CD8-positive, alpha-beta memory T cell (primary cell): ENCODE data around the gene UBIAD1. TPM values are rescaled to one million over a fixed set of nuclear protein-coding genes. Genes with fewer than 3 reads are reported as not detected.

Experiments used
- CTCF ChIA-PET: fragments of 350-600 bp; sonication (Branson Sonifier 250); formaldehyde crosslinking; loops from one replicate; lab custom pipeline; 2021; ENCODE audit warnings: antibody characterized with exemption; lab: Charles Lee
- POLR2A ChIA-PET: fragments of 350-600 bp; sonication (Branson Sonifier 250); formaldehyde crosslinking; loops from one replicate; lab custom pipeline; 2021; ENCODE audit warnings: antibody characterized with exemption; lab: Charles Lee
- DNase-seq, 5 donors: peaks; one replicate each; pipeline versions ENCODE4 v3.0.0 to v3.0.0-alpha.2; 2020 to 2022; ENCODE audit warnings: mixed read lengths in 1 of 5
- H3K27ac ChIP-seq: one replicate; pipeline ENCODE4 v1.7.0; 2013; ENCODE audit warnings: low read depth, mild to moderate bottlenecking, low read length, moderate library complexity
- H3K27me3 ChIP-seq: 2 replicates; pipeline ENCODE4 v1.7.0; 2013; ENCODE audit warnings: low read length, mild to moderate bottlenecking; ENCODE audit not compliant: insufficient read depth, poor library complexity, severe bottlenecking
- H3K36me3 ChIP-seq: 2 replicates; pipeline ENCODE4 v1.7.0; 2013; ENCODE audit warnings: mild to moderate bottlenecking, low read length, moderate library complexity; ENCODE audit not compliant: insufficient read depth
- H3K4me1 ChIP-seq: 2 replicates; pipeline ENCODE4 v1.7.0; 2013; ENCODE audit warnings: mild to moderate bottlenecking, low read length, moderate library complexity; ENCODE audit not compliant: insufficient read depth
- H3K4me3 ChIP-seq: 2 replicates; pipeline ENCODE4 v1.7.0; 2013; ENCODE audit warnings: mild to moderate bottlenecking, low read length
- H3K9me3 ChIP-seq: 2 replicates; pipeline ENCODE4 v1.7.0; 2013; ENCODE audit warnings: mild to moderate bottlenecking, low read length
- H3K27ac Mint-ChIP-seq, 8 donors: one replicate each; pipeline ENCODE4 v1.8.0; 2020 to 2021; ENCODE audit warnings: mixed read lengths in 8 of 8, mild to moderate bottlenecking in 6 of 8, inconsistent platforms in 3 of 8, moderate library complexity in 3 of 8
- H3K27me3 Mint-ChIP-seq, 2 donors: one replicate each; pipeline ENCODE4 v1.8.0; 2020 to 2021; ENCODE audit warnings: mixed read lengths in 2 of 2, mild to moderate bottlenecking in 1 of 2, moderate library complexity in 1 of 2
- H3K36me3 Mint-ChIP-seq, 3 donors: one replicate each; pipeline ENCODE4 v1.8.0; 2020 to 2021; ENCODE audit warnings: mixed read lengths in 3 of 3, inconsistent platforms in 1 of 3, mild to moderate bottlenecking in 1 of 3
- H3K4me1 Mint-ChIP-seq, 3 donors: one replicate each; pipeline ENCODE4 v1.8.0; 2020 to 2021; ENCODE audit warnings: mixed read lengths in 3 of 3, inconsistent platforms in 1 of 3, mild to moderate bottlenecking in 1 of 3
- H3K4me3 Mint-ChIP-seq, 7 donors: one replicate each; pipeline ENCODE4 v1.8.0; 2020 to 2021; ENCODE audit warnings: mixed read lengths in 7 of 7, mild to moderate bottlenecking in 6 of 7, moderate library complexity in 4 of 7, inconsistent platforms in 2 of 7
- H3K9me3 Mint-ChIP-seq, 5 donors: one replicate each; pipeline ENCODE4 v1.8.0; 2020 to 2022; ENCODE audit warnings: mixed read lengths in 5 of 5, mild to moderate bottlenecking in 3 of 5, moderate library complexity in 2 of 5, inconsistent platforms in 1 of 5
- polyA plus RNA-seq: library from polyadenylated mRNA; unstranded; fragments of 300-500 nt; fragmentation: Illumina TruSeq; gene quantifications from one replicate; pipeline ENCODE4 v1.2.3, GENCODE V29; 2021
- total RNA-seq, 2 experiments: library from RNA; stranded (reverse); gene quantifications; one replicate each; pipeline ENCODE4 v1.2.3, GENCODE V29; 2021

The UBIAD1 gene
- total and polyA plus RNA-seq, 3 experiments from 2014 or later, result 31.4 to 41.8 (median 35.7) TPM

DNA sequence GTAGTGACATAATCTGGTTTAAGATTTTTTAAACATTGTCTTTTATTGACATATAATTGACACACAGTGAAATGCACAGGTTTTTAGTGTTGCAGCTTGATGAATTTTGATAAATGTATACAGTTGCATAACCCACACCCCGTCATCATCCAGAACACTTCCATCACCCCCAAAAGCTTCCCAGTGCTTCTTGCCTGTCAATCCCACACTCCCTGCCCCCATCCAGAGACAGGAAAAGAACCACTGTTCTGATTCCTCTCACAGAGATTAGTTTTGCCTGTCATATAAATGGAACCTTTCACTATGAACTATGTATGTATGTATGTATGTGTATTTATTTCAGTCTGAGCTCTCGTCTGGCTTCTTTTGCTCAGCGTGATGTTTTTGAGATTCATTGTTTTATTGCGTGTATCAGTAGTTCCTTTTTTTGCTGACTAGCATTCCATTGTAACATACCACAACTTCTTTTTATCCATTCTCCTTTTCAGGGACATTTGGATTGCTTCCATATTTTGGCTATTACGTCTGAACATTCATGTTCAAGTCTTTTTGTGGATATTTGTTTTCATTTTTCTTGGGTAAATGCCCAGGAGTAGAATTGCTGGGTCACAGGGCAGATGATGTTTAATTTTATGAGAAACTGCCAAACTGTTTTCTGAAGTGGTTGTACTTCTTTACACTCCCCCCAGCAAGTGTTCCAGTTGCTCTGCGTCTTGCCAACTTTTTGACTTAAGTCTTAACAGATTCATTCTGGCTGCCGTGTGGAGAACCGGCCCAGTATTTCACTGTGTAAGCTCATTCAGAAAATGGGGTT, 8.7 kb downstream of the UBIAD1 start:
- peak overlapping the region; percentile 40 to 96 (median 86) for H3K27ac Mint-ChIP-seq
- CTCF ChIA-PET, result interaction anchor here (1.0 to 1.6 kb wide), 3 partner anchors 8 to 244 kb away, joined by 3 to 7 read pairs (median 3); no protein-coding TSS in a partner anchor
- Histone ChIP-seq H3K4me1 (peaks cover 78% of the 10 kb centered on the region), H3K27me3 (no peaks in the 10 kb centered on the region), H3K27ac (no peak overlapping the region), H3K4me3 (peak overlapping the region; percentile 1), H3K9me3 (no peaks in the 10 kb centered on the region), H3K36me3 (peaks cover 10% of the 10 kb centered on the region)
- POLR2A ChIA-PET, result no interaction called here
- H3K27me3 Mint-ChIP-seq, result peaks cover 0 to 3% of the 10 kb centered on the region in 2 donors
- peak overlapping the region in 4 of 7 donors; percentile 12 to 69 (median 27) for H3K4me3 Mint-ChIP-seq
- DNase-seq, result no peak
- peaks cover 60 to 78% (median 72%) of the 10 kb centered on the region in 3 donors for H3K4me1 Mint-ChIP-seq
- peaks cover 0 to 71% (median 24%) of the 10 kb centered on the region in 3 donors for H3K36me3 Mint-ChIP-seq
- H3K9me3 Mint-ChIP-seq, result no peaks in the 10 kb centered on the region

DNA sequence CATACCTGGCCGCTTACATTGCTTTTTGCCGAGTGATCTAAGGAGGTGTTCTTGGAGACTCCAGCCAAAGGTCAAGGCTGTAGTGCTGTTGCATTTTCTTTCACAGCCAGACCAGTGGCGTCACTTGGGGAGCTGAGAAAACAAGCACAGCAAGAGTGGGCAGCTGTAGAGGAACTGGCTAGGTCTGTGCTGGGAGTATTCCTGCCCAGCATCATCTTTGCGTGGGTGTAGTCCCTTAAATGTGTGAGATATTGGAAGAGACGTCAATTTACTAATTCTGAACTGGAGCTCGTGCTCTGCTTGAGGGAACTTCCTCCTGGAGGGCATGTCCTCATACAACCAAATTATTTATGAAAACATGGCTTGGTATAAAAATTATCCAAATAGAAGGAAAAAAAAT, 10.2 kb downstream of the UBIAD1 start:
- peak overlapping the region in 6 of 8 donors; percentile 23 to 77 (median 59) for H3K27ac Mint-ChIP-seq
- H3K9me3 ChIP-seq, result no peaks in the 10 kb centered on the region
- CTCF ChIA-PET, result interaction anchor here (1.1 to 1.4 kb wide), 2 partner anchors 10 to 246 kb away, joined by 3 to 4 read pairs; partner anchors contain the start of gene UBIAD1
- H3K9me3 Mint-ChIP-seq, result no peaks in the 10 kb centered on the region
- peaks cover 0 to 73% (median 26%) of the 10 kb centered on the region in 3 donors for H3K36me3 Mint-ChIP-seq
- H3K27me3 Mint-ChIP-seq, result peaks cover 0 to 3% of the 10 kb centered on the region in 2 donors
- peaks cover 10% of the 10 kb centered on the region for H3K36me3 ChIP-seq
- no peak overlapping the region for H3K4me3 Mint-ChIP-seq
- DNase-seq, result no peak
- H3K4me3 ChIP-seq, result no peak overlapping the region
- peaks cover 82% of the 10 kb centered on the region for H3K4me1 ChIP-seq
- H3K4me1 Mint-ChIP-seq, result peaks cover 57 to 69% (median 64%) of the 10 kb centered on the region in 3 donors
- H3K27me3 ChIP-seq, result no peaks in the 10 kb centered on the region
- POLR2A ChIA-PET, result no interaction called here
- no peak overlapping the region for H3K27ac ChIP-seq

DNA sequence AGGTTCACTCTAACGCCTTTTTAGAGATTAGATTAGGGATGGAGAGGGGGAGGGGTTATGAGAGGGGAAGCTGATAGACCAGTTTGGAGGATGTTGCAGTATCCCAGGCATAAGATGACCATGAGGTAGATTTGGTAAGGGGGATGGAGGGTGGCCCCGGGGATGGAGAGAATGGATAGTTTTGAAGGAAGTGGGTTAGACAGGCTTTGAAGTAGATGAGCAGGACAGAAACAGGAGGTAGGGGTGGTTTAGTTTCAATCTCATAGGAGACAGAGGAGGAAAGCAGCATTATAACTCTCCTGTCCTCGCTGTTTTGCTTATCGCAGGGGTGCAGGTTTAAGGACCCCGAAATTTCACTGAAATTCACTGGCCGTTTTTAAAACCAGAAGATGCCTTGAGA, 11.8 kb downstream of the UBIAD1 start:
- Histone ChIP-seq H3K4me3 (peak overlapping the region; percentile 11), H3K27ac (no peak overlapping the region), H3K36me3 (peaks cover 16% of the 10 kb centered on the region), H3K9me3 (no peaks in the 10 kb centered on the region), H3K27me3 (no peaks in the 10 kb centered on the region), H3K4me1 (peaks cover 72% of the 10 kb centered on the region)
- DNase-seq, result no peak
- Mint-ChIP-seq H3K27ac (peak overlapping the region in 7 of 8 donors; percentile 9 to 82 (median 63)), H3K4me1 (peaks cover 49 to 62% (median 57%) of the 10 kb centered on the region in 3 donors), H3K27me3 (peaks cover 0 to 3% of the 10 kb centered on the region in 2 donors), H3K36me3 (peaks cover 0 to 72% (median 25%) of the 10 kb centered on the region in 3 donors), H3K9me3 (no peaks in the 10 kb centered on the region), H3K4me3 (peak overlapping the region in 2 of 7 donors; percentile 0 to 52)
- POLR2A ChIA-PET, result interaction anchor here (0.6 kb wide), 1 partner anchor 11 kb away, joined by 3 read pairs; no protein-coding TSS in a partner anchor
- CTCF ChIA-PET, result interaction anchor here (1.4 kb wide), 1 partner anchor 11 kb away, joined by 4 read pairs; the partner anchor contains the start of gene UBIAD1

DNA sequence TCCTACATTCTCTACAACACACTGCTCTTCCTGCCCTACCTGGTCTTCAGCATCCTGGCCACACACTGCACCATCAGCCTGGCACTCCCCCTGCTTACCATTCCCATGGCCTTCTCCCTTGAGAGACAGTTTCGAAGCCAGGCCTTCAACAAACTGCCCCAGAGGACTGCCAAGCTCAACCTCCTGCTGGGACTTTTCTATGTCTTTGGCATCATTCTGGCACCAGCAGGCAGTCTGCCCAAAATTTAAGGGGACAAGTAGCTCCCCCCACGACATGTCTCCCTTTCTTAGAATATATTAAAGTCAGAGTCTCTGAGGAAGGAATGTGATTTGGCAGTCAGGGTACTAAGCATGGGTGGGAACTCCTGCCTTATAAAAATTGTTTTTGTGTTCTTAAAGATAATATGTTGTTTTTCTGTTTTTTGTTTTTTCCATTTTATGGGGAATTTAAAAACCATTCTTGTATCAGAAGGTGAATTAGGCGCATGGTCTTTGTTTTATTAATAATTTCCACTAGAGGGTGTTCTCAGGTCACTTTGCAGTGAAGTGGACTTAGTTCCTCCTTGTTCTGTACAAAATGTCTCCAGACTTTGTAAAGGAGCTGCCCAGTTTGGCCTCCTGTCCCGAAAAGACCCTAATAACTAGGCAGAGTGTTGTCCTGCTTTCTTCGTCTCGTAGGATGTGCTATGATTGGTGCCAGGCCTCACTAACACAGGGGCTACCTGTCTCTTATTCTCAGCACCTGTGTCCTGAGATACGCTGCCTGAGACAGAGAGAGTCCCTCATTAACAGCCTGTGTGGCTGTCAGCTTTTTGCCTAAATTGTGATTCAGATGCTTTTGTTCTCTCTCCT, 13.1 kb downstream of the UBIAD1 start:
- CTCF ChIA-PET, result no interaction called here
- no peak overlapping the region for H3K4me3 ChIP-seq
- H3K4me3 Mint-ChIP-seq, result no peak overlapping the region
- no peak overlapping the region for H3K27ac ChIP-seq
- H3K27me3 Mint-ChIP-seq, result peaks cover 0 to 2% of the 10 kb centered on the region in 2 donors
- H3K27me3 ChIP-seq, result no peaks in the 10 kb centered on the region
- no peaks in the 10 kb centered on the region for H3K9me3 Mint-ChIP-seq
- no peaks in the 10 kb centered on the region for H3K9me3 ChIP-seq
- H3K36me3 Mint-ChIP-seq, result peaks cover 0 to 72% (median 26%) of the 10 kb centered on the region in 3 donors
- POLR2A ChIA-PET, result interaction anchor here (0.6 kb wide), 1 partner anchor 28 kb away, joined by 4 read pairs; no protein-coding TSS in a partner anchor
- peaks cover 39 to 53% (median 47%) of the 10 kb centered on the region in 3 donors for H3K4me1 Mint-ChIP-seq
- H3K36me3 ChIP-seq, result peaks cover 19% of the 10 kb centered on the region
- peak overlapping the region in 6 of 8 donors; percentile 3 to 67 (median 28) for H3K27ac Mint-ChIP-seq
- no peak for DNase-seq
- H3K4me1 ChIP-seq, result peaks cover 65% of the 10 kb centered on the region

DNA sequence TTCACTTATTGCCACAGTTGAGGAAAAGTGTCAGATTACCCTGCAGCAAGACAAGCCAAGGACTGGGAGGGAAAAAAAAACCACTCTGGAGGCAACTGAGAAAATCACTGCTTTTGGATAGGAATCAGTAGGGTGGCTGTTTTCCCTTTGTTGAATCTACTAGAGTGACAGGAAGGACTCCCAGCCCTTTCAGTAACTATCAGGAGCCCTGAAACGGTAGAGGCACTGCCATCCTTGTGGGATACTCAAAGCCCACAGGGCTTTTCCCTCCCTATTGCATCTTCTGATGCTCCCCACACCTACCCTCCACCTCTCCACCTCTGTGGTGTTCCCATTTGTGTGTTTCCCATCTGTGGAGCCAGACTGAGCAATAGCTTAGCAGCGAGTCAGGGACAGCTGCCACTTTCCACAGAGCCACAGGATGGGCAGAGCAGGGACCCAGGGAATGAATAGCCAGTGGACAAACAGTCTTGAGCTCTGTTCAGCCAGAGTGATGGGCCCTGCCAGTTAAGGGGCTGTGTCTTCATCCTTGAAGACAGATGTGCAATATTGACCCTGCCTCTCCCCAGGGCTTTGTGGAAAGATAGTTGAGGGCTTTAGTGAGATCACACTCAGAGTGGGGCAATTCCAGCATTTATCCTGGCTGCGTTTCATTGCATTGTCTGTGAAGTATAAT, 13.9 kb downstream of the UBIAD1 start:
- H3K4me1 ChIP-seq, result peaks cover 63% of the 10 kb centered on the region
- H3K9me3 Mint-ChIP-seq, result no peaks in the 10 kb centered on the region
- CTCF ChIA-PET, result no interaction called here
- peaks cover 19% of the 10 kb centered on the region for H3K36me3 ChIP-seq
- POLR2A ChIA-PET, result interaction anchor here (0.6 kb wide), 1 partner anchor 29 kb away, joined by 4 read pairs; no protein-coding TSS in a partner anchor
- H3K36me3 Mint-ChIP-seq, result peaks cover 0 to 72% (median 28%) of the 10 kb centered on the region in 3 donors
- H3K27me3 ChIP-seq, result no peaks in the 10 kb centered on the region
- H3K9me3 ChIP-seq, result no peaks in the 10 kb centered on the region
- peak overlapping the region in 2 of 8 donors; percentile 22 to 67 for H3K27ac Mint-ChIP-seq
- H3K27ac ChIP-seq, result no peak overlapping the region
- peaks cover 34 to 53% (median 43%) of the 10 kb centered on the region in 3 donors for H3K4me1 Mint-ChIP-seq
- H3K27me3 Mint-ChIP-seq, result peaks cover 0 to 2% of the 10 kb centered on the region in 2 donors
- H3K4me3 ChIP-seq, result no peak overlapping the region
- DNase-seq, result no peak
- no peak overlapping the region for H3K4me3 Mint-ChIP-seq

DNA sequence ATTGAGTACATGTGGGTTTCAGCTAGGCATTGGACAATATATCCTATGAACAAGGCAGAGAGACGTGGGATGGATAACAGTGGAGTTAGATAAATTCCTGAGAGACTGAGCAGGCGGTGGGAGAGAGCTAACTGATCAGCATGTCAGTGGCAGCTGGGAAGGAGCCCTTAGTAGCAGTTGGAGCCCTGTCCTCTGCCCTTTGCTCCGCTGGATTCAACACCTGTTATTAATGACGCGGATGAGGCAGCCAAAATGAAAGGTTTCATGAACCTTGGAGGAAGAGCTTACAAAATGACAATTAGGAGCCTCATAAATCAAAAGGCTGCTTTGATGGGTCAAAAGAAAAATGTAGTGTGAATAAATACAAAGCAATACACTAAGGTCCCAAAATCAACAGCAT, 16.1 kb downstream of the UBIAD1 start:
- Mint-ChIP-seq H3K9me3 (no peaks in the 10 kb centered on the region), H3K27ac (no peak overlapping the region), H3K36me3 (peaks cover 0 to 77% (median 31%) of the 10 kb centered on the region in 3 donors), H3K27me3 (peaks cover 0 to 1% of the 10 kb centered on the region in 2 donors), H3K4me1 (peaks cover 25 to 41% (median 29%) of the 10 kb centered on the region in 3 donors), H3K4me3 (no peak overlapping the region)
- no peaks in the 10 kb centered on the region for H3K27me3 ChIP-seq
- H3K4me1 ChIP-seq, result peaks cover 41% of the 10 kb centered on the region
- DNase-seq, result no peak
- CTCF ChIA-PET, result no interaction called here
- no peak overlapping the region for H3K4me3 ChIP-seq
- H3K36me3 ChIP-seq, result peaks cover 19% of the 10 kb centered on the region
- no peaks in the 10 kb centered on the region for H3K9me3 ChIP-seq
- H3K27ac ChIP-seq, result no peak overlapping the region
- POLR2A ChIA-PET, result no interaction called here

DNA sequence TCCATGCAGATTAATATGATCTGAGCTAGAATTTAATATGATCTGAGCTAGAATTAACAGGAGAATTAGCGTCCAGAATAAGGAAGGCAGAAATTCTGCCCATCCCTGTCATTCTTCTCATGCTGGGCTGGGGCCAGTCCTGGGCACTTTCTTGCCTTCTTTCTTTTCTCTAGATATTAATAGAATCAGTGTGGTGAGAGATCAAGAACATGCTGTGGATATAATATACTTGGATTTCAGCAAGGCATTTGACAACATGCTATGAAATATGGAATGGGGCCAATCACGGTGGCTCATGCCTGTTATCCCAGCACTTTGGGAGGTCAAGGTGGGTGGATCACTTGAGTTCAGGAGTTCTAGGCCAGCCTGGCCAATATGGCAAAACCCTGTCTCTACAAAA, 18.1 kb downstream of the UBIAD1 start:
- ChIA-PET CTCF (interaction anchor here (1.0 kb wide), 1 partner anchor 28 kb away, joined by 3 read pairs; the partner anchor contains the start of gene MTOR), POLR2A (no interaction called here)
- Histone ChIP-seq H3K36me3 (peaks cover 14% of the 10 kb centered on the region), H3K9me3 (no peaks in the 10 kb centered on the region), H3K27ac (no peak overlapping the region), H3K4me1 (peaks cover 38% of the 10 kb centered on the region), H3K4me3 (no peak overlapping the region), H3K27me3 (no peaks in the 10 kb centered on the region)
- H3K9me3 Mint-ChIP-seq, result no peaks in the 10 kb centered on the region
- peaks cover 0 to 76% (median 32%) of the 10 kb centered on the region in 3 donors for H3K36me3 Mint-ChIP-seq
- no peak overlapping the region for H3K4me3 Mint-ChIP-seq
- peak overlapping the region in 2 of 8 donors; percentile 52 to 62 for H3K27ac Mint-ChIP-seq
- H3K4me1 Mint-ChIP-seq, result peaks cover 15 to 39% (median 22%) of the 10 kb centered on the region in 3 donors
- no peaks in the 10 kb centered on the region for H3K27me3 Mint-ChIP-seq
- DNase-seq, result no peak
